ENCODE data around the gene WLS.

The WLS gene

GRCh38 chr1:68198752-68199151 is 33.6 kb downstream of the WLS start:
- Histone ChIP-seq H2AFZ (ENCODE audit: low read length) (no peak overlapping the region), H3K4me3 (ENCODE audit: low read length) (no peak overlapping the region), H3K9me2 (replicated peaks; ENCODE audit: insufficient read depth, low read length) (no peaks in the 10 kb centered on the region), H3K79me2 (ENCODE audit: low read length) (no peaks in the 10 kb centered on the region), H3K27me3 (replicated peaks; ENCODE audit: insufficient read depth, low read length) (no peaks in the 10 kb centered on the region), H3K4me2 (ENCODE audit: low read depth, low read length) (no peak overlapping the region), H3K4me1 (ENCODE audit: low read length) (peaks cover 11% of the 10 kb centered on the region; the same call in 1 of the 2 replicates), H4K20me1 (ENCODE audit: insufficient read depth, low read length) (no peaks in the 10 kb centered on the region), H3K9ac (ENCODE audit: low read length) (no peak overlapping the region), H3F3A (ENCODE audit: insufficient read depth, low read length) (no peaks in the 10 kb centered on the region), H3K36me3 (replicated peaks; ENCODE audit: insufficient read depth, low read length) (no peaks in the 10 kb centered on the region), H3K9me3 (replicated peaks; ENCODE audit: insufficient read depth, low read length) (no peaks in the 10 kb centered on the region), H3K27ac (ENCODE audit: low read length) (no peak overlapping the region)
- DNase-seq: no peak
- TF ChIP-seq CTCF (IDR thresholded peaks at IDR 0.05; ENCODE audit: low read length) (no peak), EZH2phosphoT487 (IDR thresholded peaks at IDR 0.05; ENCODE audit: low read length) (no peak), EZH2 (optimal IDR thresholded peaks at IDR 0.05; ENCODE audit: low read depth, low read length) (no peak)

- Histone ChIP-seq H3K27ac (ENCODE audit: low read length) (no peak overlapping the region), H3K9ac (ENCODE audit: low read length) (no peak overlapping the region), H3K4me3 (ENCODE audit: low read length) (no peak overlapping the region)
These were observed 34.4 kb downstream of the WLS start for GRCh38 chr1:68197891-68198290.

GRCh38 chr1:68197461-68197860 is 34.9 kb downstream of the WLS start:
- Histone ChIP-seq H3K4me1 (ENCODE audit: low read length) (peaks cover 11% of the 10 kb centered on the region; the same call in 1 of the 2 replicates), H3K36me3 (replicated peaks; ENCODE audit: insufficient read depth, low read length) (no peaks in the 10 kb centered on the region), H4K20me1 (ENCODE audit: insufficient read depth, low read length) (no peaks in the 10 kb centered on the region), H3K4me3 (ENCODE audit: low read length) (no peak overlapping the region), H2AFZ (ENCODE audit: low read length) (no peak overlapping the region), H3K9me2 (replicated peaks; ENCODE audit: insufficient read depth, low read length) (no peaks in the 10 kb centered on the region), H3F3A (ENCODE audit: insufficient read depth, low read length) (no peaks in the 10 kb centered on the region), H3K4me2 (ENCODE audit: low read depth, low read length) (no peak overlapping the region), H3K9me3 (replicated peaks; ENCODE audit: insufficient read depth, low read length) (no peaks in the 10 kb centered on the region), H3K27me3 (replicated peaks; ENCODE audit: insufficient read depth, low read length) (no peaks in the 10 kb centered on the region), H3K27ac (ENCODE audit: low read length) (no peak overlapping the region), H3K9ac (ENCODE audit: low read length) (no peak overlapping the region), H3K79me2 (ENCODE audit: low read length) (no peaks in the 10 kb centered on the region)
- no peak for TF ChIP-seq CTCF (IDR thresholded peaks at IDR 0.05; ENCODE audit: low read length)
- no peak for TF ChIP-seq EZH2phosphoT487 (IDR thresholded peaks at IDR 0.05; ENCODE audit: low read length)
- no peak for TF ChIP-seq EZH2 (optimal IDR thresholded peaks at IDR 0.05; ENCODE audit: low read depth, low read length)
- DNase-seq: no peak

More at GRCh38 chr1:68197891-68198290, 34.4 kb downstream of the WLS start:
- Histone ChIP-seq H3K79me2 (ENCODE audit: low read length) (no peaks in the 10 kb centered on the region), H3K4me2 (ENCODE audit: low read depth, low read length) (no peak overlapping the region), H3K27me3 (replicated peaks; ENCODE audit: insufficient read depth, low read length) (no peaks in the 10 kb centered on the region), H3K9me3 (replicated peaks; ENCODE audit: insufficient read depth, low read length) (no peaks in the 10 kb centered on the region), H3F3A (ENCODE audit: insufficient read depth, low read length) (no peaks in the 10 kb centered on the region), H3K9me2 (replicated peaks; ENCODE audit: insufficient read depth, low read length) (no peaks in the 10 kb centered on the region), H2AFZ (ENCODE audit: low read length) (no peak overlapping the region), H3K4me1 (ENCODE audit: low read length) (peaks cover 11% of the 10 kb centered on the region; the same call in 1 of the 2 replicates), H4K20me1 (ENCODE audit: insufficient read depth, low read length) (no peaks in the 10 kb centered on the region), H3K36me3 (replicated peaks; ENCODE audit: insufficient read depth, low read length) (no peaks in the 10 kb centered on the region)
- DNase-seq: no peak
- TF ChIP-seq CTCF (IDR thresholded peaks at IDR 0.05; ENCODE audit: low read length) (no peak), EZH2phosphoT487 (IDR thresholded peaks at IDR 0.05; ENCODE audit: low read length) (no peak), EZH2 (optimal IDR thresholded peaks at IDR 0.05; ENCODE audit: low read depth, low read length) (no peak)
